Midbrain (tissue), 1 donor: Measurements from ENCODE around the gene MLLT6.

ENCODE experiments used
- DNase-seq: peaks from one replicate; lab custom pipeline; 2025; lab: John Stamatoyannopoulos, UW

The MLLT6 gene

DNA sequence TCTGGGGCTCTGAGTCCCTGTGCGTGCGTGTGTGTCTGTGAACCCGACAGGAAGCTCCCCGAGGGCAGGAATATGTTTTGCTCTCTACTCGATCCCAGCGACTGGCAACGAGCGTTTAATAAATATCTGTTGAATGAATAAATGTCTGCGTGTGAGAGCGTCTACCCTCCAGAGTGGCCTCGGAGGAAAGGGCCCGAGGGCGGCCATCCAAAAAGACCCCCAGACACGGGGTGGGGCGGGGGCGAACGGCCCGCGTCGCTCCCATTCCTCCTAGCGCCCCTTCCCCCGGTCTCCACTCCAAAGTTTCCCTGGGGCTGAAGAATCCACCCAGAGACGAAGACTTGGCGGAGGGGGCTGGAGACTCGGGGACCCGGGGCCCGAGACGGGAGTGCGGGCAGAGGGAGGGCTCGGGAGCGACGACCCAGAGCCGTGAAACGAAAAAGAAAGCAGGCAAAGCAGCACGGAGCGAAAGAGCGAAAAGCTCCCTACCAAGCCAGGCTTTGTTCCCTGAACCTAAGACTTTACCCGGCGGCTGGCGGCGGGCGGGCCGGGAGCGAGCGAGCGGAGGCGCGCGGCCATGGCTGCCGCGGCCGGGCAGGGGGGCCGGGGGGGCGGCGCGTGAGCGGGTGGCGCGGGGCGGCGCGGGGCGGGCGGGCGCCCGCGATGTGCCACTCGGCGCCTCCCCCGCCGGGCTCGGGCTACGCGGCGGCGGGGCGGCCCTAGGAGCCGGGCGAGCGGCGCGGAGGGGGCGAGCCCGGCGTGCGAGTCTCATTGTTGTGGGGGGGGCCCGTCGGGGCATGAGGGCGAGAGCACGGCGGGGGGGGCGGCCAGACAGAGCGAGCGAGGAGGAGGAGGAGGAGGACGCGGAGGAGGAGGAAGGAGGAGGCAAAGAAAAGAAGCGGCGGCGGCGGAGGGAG, at the start of gene MLLT6:
Gene MLLT6, plus strand, starts transcription at position 668 of the 917 bp plus-strand sequence. CDS start 360 bp downstream, outside the sequence.
- peak; percentile 85 for DNase-seq

DNA sequence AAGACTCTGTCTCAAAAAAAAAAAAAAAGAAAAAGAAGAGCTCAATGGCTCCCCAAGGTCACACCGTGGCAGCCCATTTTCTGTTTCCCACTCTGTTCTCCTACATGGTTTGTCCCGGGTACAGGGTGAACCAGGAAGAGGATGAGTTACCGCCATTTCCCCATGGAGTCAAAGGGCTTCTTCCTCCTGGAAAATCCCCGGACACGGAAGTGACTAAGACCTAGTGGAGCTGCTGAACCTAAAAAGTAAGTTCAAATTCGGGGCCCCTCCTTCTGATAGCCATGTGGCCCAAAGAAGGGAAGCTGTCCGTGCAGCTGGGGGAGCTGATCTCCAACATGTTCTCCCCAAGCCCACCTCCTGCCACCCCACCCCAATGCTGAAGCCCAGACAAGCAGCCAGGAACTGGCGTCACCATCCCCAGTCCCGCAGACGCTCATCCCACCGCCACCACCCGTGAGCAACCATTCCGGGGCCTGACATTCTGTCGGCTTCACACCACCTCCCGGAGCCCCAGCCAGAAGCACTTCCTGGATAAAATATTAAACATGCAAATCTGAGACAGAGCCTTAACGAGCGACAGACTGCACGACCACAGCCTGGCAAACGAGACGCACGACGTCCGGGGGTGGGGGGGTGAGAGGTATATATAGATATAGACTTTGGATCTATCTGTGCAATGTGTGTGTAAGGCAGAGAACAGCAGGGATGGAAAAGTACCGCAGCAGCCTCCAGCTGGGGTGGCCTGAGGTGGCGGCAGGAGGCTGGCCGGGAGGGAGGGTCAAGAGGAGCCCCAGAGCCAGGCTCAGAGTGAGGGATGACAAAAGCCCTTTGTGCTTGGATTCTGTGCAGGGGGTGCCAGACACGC, 47.9 kb upstream of the MLLT6 start:
- peak; percentile 75 for DNase-seq

DNA sequence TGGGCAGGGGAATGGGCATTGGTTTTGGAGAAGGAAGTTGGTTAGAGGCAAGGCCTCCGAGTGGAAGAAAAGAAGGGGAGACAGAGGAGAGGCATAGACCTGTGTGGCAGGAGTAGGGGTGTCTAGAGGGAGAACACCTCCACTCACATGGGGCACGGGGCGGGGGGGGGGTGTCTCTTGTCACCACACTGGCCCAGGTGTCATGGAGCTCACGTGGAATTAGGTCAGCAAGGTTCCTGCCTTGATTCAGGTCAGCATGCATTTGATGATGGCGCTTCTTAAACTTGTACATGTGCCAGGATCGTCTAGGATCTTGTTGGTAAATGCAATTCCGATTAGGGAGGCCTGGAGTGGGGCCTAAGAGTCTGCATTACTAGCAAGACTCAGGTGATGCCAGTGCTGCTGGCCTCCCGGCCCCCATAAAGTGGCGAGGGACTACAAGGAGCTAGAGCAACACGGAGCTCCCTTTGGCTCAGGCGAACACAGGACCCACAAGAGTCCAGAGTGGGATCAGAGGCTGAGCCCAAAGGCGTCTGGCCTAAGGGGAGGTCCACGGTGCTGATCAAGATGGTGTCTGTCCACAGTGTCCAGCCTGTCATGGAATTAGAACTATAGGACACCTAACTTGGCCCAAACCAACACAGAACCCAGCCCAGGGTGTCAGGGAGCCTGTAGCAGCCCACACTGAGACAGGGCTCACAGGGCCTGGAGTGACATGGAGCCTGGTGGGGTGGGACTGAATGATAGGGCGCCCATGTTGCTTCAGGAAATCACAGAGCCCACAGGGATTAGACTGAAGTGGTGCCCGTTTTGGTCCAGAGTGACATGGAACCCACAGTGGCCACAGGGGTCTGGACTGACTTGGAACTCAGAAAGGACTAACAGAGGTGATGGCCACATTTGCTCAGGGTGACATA, 47.0 kb upstream of the MLLT6 start:
- no peak for DNase-seq

DNA sequence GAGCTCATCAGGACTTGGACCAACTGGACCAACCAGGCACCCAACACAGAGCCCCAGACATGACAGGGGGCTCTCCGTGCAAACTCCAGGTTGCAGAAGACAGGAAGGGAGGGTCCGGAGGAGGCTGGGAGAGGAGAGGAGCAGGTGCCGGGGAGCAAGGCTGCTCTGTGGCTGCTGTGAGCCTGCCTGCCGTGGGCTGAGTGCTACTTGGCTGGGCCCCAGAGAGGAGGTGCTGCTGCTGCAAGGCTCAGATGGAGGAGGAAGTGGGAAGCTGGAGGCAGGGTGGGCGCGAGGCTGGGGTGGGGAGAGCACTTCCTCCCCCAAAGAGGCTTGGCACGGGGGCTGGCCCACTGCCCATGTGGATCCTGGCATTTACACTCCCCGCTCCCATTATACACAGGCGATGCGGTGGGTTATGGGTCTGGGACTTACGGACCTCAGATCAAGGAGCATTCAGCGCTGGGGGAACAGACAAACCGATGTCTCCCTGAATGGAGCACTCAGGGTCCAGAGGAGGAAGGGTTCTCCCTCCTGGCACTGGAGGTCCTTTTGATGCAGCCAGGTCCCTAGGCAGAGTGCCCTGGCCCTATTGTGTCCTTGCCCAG, 46.2 kb upstream of the MLLT6 start:
- DNase-seq: no peak

DNA sequence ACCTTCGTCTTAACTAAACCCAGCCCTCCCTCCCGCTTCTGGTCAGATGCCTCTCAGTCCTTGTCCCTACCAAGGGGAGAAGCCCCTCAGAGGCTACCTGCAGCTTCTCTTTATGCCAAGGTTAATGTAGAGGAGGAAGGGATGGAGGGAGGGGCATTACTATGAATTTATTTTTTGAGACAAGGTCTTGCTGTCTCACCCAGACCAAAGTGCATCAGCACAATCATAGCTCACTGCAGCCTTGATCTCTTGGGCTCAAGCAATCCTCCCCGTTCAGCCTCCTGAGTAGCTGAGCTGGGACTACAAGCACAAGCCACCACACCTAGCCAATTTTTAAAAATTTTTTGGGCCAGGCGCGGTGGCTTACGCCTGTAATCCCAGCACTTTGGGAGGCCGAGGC, 45.7 kb upstream of the MLLT6 start:
- DNase-seq: no peak

DNA sequence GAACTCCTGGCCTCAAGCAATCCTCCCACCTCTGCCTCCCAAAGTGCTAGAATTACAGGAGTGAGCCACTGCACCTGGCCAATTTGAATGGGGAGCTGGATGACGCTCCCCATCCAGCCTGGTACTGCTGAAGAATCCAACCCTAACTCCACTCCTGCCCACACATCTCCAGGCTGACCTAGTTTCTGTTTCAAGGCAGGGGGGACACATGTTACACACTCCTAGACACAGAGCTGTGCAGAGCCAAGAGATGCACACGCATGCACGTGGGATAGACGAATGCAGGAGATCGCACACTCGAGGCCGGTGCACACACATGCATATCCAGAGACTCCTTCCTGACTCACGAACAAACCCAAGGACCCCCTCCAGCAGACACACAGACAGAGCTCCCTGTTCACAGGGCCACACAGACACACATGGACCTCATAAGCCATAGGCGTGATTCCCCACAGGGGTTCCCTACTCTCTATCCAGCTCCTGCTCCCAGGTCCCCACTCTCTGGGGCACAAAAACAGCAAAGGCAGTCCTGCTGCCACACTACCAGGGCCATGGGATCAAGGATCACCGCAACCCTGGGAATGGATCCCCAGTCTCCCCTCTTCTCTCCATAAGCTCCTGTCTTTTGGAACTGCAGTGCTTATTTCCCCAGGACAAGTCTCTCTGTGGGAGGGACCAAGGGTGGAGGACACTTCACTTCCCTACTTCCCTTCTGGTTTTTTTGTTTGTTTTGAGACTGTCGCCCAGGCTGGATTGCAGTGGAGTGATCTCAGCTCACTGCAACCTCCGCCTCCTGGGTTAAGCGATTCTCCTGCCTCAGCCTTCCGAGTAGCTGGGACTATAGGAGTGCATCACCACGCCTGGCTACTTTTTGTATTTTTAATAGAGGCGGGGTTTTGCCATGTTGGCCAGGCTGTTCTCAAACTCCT, 44.7 kb upstream of the MLLT6 start:
- no peak for DNase-seq

DNA sequence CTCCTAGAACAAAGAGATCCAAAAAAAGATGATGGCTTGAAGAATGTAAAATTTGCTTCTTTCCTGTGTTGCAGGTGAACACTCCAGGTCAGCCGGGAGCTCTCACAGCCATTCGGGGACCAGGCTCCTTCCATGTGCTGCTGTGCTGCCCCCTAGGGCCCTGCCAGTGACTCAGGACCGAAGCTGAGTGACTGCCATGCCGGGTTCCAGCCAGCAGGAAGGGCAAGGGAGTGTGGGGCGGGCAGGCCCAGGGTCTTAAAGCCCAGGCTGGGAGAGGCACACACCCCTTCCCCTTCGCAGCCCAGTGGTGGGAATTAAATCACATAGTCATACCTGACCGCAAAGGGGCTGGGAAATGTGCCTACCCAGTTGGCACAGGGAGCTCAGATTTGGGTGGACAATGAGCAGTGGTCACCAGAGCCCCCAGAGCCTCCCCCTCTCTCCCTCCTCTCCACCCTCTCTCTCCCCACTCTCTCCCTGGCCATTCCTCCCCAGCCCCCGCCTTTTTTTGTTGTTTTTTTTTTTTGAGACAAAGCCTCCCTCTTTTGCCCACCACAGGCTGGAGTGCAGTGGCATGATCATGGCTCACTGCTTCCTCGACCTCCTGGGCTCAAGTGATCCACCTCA, 41.8 kb upstream of the MLLT6 start:
- DNase-seq: peak; percentile 76

DNA sequence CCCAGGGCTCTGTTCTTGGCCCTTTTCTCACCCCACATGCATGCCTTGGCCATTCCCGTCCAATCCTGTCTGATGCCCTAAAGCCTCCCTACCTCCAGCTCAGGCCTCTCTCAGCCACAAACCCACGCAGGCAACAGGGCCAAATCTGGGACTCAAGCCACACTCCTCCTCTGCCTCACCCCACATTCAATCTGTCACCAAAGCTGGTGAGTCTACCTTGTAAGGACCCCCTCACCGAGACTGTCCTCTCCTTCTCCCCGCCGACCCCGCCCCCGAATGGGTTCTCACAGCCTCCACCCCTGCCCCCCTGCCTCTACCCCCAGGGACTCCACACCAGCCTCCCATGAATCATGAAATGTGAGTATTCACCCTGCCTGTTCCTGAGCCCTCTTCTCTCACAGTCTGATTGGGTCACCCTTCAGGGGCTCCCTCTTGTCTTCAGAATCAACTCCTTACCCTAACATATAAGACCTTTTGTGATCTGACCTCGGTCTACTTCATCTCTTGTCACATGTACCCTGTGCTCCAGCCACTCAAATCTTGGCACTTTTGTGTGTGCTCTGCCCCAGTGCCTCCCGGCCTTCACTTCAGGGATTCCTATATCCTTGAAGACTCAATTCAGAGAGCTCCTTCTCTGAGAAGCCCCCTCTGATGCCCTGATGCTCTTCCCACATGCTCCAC, 41.0 kb upstream of the MLLT6 start:
- DNase-seq: no peak

DNA sequence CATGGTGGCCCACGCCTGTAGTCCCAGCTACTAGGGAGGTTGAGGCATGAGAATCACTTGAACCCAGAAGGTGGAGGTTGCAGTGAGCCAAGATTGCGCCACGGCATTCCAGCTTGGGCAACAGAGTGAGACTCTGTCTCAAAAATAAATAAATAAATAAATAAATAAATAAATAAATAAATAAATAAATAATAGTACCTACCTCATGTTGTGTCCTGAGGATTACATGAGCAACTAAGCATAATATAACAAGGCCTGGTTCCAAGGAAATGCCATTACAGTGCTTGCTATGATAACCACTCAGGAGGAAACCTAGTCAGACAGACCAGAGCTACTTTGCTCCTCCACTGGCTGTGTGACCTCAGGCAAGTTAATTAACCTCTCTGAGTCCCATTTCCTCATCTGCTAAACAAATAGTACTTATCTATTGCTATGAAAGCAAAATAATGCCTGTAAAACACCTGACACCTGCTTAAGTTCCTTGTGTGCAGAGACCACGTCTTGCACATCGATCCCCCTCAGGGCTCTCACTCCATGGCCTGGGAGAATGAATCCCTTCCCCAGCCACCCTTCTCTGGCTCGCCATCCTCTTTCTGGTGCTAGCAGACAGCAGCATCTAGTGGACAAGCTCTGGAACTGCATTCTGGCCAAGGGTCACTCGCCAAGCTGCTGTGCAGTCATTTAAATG, 37.8 kb upstream of the MLLT6 start:
- peak; percentile 76 for DNase-seq

DNA sequence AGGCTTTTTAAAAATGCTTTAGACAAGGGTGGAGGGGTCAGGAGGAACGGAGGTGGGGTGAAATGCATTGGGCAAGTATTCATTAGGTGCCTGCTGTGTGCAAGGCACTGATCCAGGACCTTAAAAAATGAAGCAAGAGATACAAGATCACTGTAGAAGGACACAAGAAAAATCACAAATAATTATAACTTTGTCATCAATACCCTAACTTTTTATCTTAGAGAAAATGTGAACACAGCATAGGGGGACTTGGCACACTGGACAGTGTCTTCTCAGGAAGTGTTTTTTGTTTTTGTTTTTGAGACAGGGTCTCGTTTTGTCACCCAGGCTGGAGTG, 37.3 kb upstream of the MLLT6 start:
- DNase-seq: no peak

DNA sequence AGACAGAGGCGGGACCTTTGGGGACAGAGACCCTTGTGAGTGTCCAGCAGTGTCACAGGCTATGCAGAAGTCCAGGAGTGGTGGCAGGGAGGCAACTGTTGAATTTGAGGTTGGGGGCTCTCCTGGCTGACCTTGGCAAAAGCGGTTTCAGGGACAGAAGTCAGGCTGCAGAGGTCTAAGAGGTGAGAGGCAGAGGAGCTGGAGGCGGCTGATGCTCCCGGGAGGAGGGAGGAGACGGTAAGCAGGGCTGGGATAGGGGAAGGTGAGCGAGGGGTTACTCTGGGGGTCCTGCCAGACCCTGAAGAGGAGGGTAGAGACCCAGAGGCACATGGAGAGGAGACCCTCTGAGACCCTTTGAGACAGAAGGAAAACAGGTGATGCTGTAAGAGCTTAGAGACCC, 35.6 kb upstream of the MLLT6 start:
- DNase-seq: no peak

DNA sequence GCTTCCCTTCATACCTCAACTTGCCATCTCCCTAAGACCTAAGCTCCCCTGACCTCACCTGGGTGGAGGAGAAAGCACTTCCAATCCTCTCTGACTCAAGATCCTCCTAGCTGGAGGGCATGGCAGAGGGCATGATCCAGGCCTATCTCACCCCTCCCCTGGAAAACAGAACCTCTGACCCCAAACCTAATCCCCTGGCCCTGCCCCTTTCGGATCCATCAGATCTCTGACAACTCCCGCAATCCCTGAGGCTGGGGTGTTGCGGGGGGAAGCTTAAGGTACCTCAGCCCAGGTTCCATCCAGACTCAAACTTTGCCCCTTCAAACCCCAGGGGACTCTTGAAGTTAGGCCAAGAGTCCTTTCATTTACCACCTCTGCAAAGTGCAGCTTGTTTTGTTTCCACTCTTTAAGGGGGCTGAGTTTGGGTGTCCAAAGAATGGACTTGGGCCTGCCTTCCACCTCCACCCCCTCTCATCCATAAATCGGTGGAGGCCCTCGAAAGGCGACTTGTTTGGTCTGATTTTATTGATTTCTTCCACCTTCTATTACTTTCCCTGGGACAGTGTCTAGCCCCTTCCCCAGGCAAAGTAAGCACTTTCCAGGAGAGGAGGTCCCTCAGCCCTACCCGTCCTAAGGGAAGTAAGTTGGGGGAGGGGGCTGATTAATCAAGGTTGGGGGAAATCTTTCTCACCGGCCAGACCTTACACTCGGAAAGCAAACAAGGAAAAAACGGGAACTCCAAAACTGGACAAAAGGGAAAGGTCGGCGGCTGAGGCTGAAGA, 32.9 kb upstream of the MLLT6 start:
- no peak for DNase-seq

DNA sequence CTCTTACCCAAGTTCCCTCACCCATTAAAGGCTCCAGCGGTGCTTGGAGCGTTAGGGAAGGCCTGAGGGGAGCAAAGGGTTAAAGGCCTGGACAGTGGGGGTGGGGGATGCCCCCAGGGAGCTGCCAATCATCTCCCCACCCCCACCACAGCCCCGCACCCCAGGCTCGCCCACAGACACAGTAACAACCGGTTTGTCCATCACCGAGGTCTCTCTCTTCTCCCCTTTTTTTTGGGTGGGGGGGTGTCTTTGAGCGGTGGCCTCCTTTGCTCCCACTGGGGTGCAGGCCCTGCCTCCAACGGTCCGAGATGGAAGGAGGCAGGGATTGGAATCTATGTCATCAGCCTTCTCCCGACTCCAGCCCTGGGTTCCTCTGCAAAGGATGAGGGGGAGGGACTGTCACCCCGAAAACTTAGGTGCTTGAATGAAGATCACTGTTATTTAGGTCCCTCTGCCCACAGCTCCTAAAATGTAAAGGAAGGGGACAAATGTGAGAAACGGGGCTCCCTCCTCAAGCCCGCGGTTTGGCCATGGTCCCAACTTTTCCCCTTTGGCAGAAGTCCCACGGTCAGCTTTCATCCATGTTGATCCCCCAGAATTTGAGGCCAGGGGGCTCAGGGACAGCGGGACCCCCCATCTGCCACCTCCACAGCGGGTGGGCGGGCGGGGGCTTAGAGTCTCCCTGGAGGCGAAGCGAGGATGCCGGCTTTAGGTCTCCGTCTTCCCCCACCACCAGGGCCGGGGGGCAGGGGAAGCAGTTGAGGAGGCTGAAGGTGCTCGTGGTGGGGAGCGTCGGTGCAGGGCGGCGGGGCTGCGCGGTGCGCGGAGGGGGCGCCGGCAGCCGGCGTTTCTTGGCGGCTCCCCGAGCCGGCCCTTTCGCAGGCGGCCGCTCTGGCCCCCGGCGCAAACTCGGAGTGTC, 32.0 kb upstream of the MLLT6 start:
- DNase-seq: no peak

DNA sequence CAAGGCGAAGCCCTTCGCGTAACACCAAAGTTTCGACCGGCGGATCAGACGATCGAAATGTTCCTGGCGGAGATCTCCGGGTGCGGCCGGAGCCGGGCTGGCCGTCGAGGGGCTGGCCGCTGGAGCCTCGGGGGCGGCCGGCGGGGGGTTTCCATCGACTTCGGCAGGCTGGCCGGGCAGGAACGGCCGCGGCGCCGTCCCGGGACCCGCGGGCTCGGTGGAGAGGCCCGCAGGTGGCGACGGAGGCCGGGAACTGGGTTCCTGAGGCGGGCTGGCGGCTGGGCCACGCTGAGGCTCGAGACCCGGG, 31.4 kb upstream of the MLLT6 start:
- DNase-seq: no peak

DNA sequence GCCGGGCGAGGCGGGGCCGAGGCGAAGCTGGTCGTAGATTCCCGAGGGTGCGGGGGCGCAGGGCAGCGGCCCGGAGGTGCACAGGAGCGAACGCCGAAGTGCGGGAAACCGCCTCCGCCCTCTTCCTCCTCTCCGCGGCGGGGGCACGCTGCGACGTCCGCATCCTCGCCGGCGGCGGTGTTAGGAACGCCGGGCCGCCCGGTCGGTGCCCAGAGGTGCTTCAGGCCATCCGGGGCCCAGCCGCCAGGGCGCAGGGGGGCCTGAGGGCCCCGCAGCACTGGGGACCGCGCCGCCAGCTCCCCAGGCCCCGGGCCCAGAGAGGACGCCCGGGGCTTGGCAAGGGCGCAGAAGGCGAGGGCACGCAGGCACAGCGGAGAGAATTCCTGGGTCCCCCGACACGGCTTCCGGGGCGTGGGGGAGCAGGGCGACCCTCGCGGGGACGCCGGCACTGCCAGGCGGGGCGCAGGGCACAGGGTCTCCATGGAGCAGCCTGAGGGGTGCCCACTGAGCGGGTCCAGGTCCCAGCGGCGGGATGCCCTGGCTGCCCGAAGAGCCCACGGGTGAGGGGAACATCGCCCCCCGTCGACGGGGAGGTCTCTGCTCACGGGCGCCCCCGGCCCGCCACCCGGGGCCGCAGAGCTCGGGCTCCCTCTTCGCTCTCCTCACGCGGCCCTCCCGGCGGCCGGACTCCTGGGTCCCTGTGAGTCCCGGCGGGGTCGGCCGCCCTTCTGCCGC, 30.9 kb upstream of the MLLT6 start:
- DNase-seq: no peak
